GM12875 (cell line): ENCODE data around the gene ANGEL2.

ENCODE experiments used
- H3K4me3 ChIP-seq: one replicate; pipeline ENCODE4 v1.5.1; 2011; ENCODE audit warnings: low read depth, low read length, control low read depth
- CTCF ChIP-seq: IDR thresholded peaks from 2 replicates; pipeline ENCODE4 v1.5.1; 2011; ENCODE audit warnings: low read depth, mild to moderate bottlenecking, control low read depth, inconsistent platforms, low read length, moderate library complexity, borderline replicate concordance; ENCODE audit not compliant: insufficient read depth

ANGEL2 gene, protein sequence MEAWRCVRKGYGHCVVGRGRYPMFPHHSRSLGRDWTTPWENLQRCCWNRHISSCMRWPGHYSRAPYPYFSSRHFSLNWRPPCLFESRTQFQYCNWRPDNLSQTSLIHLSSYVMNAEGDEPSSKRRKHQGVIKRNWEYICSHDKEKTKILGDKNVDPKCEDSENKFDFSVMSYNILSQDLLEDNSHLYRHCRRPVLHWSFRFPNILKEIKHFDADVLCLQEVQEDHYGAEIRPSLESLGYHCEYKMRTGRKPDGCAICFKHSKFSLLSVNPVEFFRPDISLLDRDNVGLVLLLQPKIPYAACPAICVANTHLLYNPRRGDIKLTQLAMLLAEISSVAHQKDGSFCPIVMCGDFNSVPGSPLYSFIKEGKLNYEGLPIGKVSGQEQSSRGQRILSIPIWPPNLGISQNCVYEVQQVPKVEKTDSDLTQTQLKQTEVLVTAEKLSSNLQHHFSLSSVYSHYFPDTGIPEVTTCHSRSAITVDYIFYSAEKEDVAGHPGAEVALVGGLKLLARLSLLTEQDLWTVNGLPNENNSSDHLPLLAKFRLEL

DNA sequence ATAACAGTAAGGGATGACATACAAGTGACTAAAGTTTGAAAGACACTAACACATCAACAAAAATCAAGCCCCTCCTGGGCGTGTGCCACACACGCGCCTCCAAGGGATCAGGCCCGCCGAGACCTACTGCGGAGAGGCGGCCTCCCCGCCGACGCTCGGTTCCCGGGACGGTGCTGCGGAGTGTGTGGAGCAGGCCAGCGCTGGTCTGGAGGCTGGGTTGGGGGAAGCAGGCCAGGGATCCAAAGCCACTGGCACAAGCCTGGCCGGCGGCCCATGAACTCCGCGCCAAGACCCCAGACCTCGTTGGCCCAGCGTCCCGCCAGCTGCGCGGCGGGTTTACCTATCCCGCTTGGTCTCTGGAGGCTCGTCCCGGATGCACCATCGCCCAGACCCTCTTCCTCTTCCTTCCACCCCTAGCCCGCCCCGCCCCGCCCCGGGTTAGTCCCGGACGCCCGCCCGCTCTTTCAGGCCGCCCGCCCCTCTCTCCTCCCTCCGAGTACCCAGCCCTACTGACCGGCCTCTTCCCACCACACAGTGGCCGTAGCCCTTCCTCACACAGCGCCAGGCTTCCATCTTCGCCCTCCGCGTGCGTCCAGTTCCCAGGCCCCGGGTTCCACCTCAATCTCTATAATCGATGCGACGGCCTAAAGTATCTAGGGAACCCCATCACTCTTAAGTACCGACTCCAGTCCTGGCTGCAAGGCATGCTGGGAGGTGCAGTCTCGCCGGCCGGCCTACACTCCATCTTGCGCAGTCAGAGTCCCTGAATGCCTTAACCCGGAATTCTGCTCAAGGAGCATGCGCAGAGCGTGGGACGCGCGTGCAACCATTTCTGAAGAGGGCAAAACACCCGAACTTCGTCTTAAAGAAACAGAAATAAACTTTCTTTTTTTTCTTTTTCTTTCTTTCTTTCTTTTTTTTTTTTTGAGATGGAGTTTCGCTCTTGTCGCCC lies at the start of gene ANGEL2:
Gene ANGEL2, minus strand, starts transcription at position 769 of the 952 bp plus-strand sequence. Its CDS starts 196 bp downstream, at position 573.
- no peak for TF ChIP-seq CTCF
- H3K4me3 ChIP-seq, result peak within 1 kb of the TSS; percentile 82

DNA sequence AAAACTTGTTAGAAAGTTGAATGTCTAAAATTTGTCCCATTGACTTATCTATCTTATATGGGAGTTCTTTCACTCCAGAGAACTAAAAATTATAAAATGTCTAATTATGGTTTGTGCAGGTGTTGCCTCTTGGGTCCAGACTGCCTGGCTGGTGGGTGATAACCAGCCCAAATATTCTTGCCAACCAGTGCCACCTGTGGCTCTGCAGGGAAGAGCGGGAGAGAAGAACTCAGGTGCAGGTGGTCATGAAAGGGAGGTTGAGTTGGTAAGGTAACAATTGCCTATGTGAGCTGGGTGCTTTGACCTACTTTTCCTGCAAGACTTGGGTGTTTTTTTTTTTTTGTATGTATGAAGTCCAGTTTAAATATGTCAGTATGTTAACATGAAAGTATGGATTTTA lies 45.6 kb upstream of the ANGEL2 start:
- TF ChIP-seq CTCF, result no peak
- no peak overlapping the region for H3K4me3 ChIP-seq

GRCh38 chr1:213060836-213061235 lies 45.2 kb upstream of the ANGEL2 start:
- no peak for TF ChIP-seq CTCF
- H3K4me3 ChIP-seq, result no peak overlapping the region

DNA sequence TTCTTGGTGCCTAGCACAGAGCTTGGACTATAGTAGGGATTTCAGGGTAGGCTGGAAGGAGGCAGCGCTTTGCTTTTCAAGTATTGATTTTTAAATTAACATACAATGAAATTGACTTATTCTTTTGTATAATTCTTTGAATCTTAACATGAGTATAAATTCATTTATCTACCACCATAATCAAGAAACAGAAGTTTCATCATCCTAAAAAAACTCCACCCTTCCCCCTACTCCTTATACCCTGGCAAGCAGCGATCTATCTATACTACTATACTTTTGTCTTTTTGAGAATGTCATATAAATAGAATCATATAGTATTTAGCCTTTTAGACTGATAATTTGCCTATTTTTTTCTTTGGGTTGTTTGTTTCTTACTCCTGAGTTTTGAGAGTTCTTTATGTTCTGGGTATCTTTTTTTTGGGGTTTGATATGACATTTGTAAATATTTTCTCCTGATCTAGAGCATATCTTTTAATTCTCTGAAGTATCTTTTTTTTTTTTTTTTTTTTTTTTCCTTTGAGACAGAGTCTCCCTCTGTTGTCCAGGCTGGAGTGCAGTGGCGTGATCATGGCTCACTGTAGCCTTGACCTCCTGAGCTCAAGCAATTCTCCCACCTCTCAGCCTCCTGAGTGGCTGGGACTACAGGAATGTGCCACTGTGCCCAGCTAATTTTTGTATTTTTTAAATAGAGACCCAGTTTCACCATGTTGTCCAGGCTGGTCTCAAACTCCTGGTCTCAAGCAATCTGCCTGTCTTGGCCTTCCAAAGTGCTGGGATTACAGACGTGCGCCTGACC lies 41.8 kb upstream of the ANGEL2 start:
- H3K4me3 ChIP-seq, result no peak overlapping the region
- TF ChIP-seq CTCF, result no peak

DNA sequence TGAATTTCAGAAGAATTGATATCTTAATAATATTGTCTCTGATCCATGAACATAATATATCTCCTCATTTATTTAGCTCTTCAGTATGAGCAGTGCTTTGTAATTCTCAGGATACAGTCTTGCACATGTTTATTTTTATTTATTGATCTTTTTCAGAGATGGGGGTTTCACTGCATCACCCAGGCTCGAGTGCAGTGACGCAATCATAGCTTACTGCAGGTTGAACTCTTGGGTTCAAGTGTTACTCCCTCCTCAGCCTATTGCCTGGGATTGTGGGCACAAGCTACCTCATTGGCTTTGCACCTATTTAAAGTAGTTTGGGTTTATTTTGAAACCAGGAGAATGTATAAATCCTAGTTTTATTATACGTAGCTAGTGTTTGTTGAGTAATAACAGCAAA lies 40.1 kb upstream of the ANGEL2 start:
- TF ChIP-seq CTCF, result no peak

GRCh38 chr1:213054733-213055591 lies 39.3 kb upstream of the ANGEL2 start:
- no peak overlapping the region for H3K4me3 ChIP-seq
- TF ChIP-seq CTCF, result no peak

More for the DNA sequence above, 40.1 kb upstream of the ANGEL2 start:
- H3K4me3 ChIP-seq, result no peak overlapping the region
